T-helper 1 cell (primary cell): Measurements from ENCODE around the gene RNF123.
"Not testable (repeated sequence)": the region's sequence is repeated elsewhere in the genome, so short reads cannot be mapped to it uniquely, and the experiment has no call there.

Source experiments
- DNase-seq, 5 donors: peaks; one replicate each; pipeline ENCODE4 v3.0.0-alpha.2; 2012 to 2020

The RNF123 gene

DNA sequence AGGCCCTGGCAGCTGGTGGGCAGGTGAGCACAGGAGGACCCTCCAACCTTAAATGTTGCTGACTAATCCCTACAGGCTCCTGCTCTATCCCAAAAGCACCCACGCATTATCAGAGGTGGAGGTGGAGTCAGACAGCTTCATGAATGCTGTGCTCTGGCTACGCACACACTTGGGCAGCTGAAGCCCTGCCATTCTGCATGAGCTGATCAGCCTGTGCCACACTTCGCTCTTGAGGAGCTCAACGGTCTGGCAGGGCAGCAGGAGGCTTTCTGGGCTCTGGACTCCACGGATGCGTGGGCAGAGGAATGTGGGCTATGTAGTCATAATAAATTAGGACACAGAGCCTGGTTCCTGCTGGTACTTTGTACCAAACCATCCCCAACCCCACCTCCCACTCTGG lies 6.2 kb upstream of the RNF123 start:
- DNase-seq = no peak

DNA sequence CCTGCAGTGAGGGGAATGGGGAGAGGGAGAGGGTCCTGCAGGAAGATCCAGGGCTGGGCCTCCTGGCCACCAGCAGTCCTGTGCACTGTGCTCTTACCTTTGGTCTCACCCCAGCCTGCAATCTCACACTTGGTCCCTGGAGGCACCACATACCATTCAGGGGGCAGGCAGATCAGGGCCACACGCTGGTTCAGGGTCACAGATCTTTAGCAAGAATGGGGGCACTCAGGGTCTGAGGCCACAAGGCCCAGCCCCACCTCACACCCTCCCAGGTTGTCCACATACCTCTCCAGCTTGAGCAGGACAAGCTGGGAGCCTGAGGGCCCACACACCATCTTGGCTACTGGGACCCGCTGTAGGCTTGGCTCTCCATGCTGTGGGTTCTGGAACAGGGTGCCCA lies 4.9 kb upstream of the RNF123 start:
- not testable (repeated sequence) for DNase-seq

GRCh38 chr3:49685103-49685502 lies 4.3 kb upstream of the RNF123 start:
- not testable (repeated sequence) for DNase-seq

DNA sequence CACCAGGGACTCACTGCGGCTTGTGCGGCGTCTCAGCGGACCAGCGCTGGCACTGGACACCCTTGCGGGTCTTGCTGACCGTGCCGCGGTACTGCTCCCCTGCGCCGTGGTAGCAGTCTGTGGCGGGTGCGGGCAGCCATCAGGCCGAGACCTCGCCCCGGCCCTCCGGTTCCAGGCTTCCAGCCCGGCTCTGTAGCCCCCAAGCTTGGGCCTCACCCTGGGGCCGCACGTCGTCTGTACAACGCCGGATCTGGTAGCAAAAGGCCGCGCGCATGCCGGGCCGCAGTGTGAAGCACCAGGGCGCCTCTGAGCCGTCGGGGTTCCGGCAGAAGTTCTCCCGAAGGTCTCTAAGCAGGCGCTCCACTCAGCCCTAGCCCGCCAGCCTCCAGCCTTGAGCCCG lies 3.5 kb upstream of the RNF123 start:
- not testable (repeated sequence) for DNase-seq

- peak in 2 of 5 donors; percentile 17 to 31 for DNase-seq
Measured at GRCh38 chr3:49686346-49686745, 3.0 kb upstream of the RNF123 start.

GRCh38 chr3:49686769-49687423 lies 2.5 kb upstream of the RNF123 start:
- peak in 3 of 5 donors; percentile 24 to 32 (median 26) for DNase-seq

DNA sequence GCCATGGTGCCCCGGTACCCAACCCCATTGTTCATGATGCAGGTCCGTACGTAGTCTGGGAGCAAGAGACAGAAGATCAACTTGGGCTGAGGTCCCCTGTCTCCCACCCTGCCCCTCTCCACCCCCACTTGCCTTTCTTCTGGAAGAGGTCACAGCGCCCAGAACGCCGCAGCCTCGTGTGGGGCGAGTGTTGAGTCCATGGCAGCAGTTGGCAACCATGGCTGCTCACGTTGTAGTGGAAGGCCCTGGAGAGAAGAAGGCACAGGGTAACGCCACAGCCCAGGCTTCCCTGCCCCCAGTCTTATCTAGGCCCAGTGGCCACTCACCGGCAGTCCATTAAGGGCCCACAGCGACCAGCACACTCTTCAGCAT lies 1.9 kb upstream of the RNF123 start:
- not testable (repeated sequence) for DNase-seq

GRCh38 chr3:49688338-49689045 lies 865 bp upstream of the RNF123 start:
- not testable (repeated sequence) for DNase-seq

DNA sequence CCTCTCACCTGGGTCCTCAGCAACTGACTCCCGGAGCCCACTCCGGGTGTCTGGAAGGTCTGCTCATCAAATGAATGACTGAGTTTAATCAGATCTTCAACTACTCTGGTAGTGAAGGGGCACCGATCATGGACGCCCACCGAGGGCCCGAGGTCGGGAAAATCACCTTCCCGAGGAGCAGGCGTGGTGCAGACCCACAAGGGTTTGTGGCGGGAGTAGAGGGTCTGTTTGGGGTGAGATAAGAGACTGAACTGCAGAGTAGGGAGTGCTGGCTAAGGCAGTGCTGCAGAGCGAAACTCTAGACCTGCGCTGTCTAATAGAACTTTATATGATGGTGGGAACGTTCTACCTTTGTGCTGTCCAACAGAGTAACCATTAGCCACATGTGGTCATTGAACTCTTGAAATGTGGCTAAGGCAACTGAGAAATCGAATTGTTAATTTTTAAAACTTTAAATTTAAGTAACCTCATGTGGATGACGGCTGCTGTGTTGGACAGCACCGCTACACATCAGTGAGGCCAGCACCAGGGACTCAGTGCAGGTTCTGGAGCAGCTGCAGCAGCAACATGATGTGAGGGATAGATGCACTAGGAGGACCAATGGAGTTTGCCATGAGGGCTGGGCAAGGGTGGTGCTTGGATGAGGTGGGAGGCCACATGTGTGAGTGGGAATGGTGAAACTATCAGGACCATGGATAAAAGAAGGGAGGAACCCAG lies 709 bp downstream of the RNF123 start:
- DNase-seq = not testable (repeated sequence)

DNA sequence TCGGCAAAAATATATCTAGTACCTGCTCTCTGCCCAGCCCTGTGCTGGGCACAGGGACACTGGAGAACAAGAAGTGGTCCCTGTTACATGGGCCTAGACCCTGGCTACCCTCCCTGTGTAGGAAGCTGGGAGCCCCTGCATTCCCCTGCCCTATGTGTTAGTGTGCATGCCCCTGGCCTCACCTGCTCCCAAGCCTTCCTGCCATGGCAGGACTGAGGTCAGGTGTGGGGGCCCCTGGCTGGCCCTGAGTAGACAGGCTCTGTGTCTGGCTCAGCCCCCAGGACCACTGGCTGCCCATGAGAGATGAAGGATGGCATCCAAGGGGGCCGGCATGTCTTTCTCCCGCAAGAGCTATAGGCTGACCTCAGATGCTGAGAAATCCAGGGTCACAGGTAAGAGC lies 1.5 kb downstream of the RNF123 start:
- not testable (repeated sequence) for DNase-seq

GRCh38 chr3:49691481-49691880 lies 2.1 kb downstream of the RNF123 start:
- not testable (repeated sequence) for DNase-seq

DNA sequence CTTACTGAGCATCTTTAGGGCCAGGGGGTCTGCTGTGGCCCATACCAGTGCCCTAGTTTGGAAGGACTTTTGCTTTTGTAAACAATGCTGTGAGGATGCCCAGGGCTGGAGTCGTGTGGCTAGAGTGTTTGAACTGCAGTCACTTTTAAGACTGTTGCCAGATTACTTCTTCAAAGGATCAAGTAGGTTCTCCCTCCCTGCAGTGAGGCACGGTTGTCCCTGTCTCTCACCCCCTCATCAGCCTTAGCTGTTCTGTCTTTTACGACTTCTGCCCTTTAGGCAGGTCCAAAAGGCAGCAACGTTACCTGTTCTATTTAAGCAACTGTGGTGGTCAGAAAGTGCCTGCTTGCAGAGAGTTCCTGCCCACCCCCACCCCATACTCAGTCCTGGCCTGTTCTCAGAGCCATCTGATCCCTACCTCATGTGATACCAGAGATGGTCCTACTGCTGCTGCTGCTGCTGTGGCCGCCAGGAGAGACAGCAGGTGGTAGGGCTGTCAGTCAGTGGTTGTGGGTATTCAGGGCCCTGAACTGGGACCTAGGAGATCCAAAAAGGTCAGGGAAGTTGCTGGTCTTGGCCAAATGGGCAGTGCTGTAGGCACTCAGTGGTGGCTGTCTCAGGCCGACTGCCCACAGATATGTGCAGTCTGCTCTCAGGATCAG lies 5.2 kb downstream of the RNF123 start:
- DNase-seq = not testable (repeated sequence)

DNA sequence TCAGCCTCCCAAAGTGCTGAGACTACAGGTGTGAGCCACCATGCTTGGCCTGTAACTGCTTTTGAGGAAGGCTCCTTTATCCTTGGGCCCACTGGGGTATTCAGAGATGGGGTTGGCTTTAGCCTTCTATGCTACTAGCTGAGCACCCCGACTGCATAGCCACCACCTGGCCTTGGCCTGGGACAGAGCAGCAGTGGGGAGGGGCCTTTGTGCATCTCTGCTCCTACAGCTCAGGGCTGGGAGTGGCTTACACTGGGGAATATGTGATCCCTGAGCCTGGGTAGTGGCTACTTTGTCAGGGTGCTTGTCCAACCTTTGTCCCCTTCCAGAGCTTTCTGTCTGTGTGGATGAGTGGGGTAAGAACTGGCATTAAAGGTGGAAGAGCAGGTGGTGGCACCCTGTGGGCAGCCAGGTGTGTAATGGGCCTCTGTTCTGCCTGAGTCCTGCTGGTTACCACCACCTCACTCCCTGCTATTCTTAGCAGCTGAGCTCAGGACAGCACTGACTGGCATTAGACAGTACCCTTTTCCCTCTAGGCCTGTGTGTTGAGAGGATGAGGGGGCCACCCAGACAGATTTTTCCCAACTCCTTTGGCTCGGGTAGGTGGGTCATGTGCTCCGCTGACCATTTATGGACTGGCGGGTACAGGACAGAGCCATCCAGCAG lies 6.1 kb downstream of the RNF123 start:
- DNase-seq = not testable (repeated sequence)

DNA sequence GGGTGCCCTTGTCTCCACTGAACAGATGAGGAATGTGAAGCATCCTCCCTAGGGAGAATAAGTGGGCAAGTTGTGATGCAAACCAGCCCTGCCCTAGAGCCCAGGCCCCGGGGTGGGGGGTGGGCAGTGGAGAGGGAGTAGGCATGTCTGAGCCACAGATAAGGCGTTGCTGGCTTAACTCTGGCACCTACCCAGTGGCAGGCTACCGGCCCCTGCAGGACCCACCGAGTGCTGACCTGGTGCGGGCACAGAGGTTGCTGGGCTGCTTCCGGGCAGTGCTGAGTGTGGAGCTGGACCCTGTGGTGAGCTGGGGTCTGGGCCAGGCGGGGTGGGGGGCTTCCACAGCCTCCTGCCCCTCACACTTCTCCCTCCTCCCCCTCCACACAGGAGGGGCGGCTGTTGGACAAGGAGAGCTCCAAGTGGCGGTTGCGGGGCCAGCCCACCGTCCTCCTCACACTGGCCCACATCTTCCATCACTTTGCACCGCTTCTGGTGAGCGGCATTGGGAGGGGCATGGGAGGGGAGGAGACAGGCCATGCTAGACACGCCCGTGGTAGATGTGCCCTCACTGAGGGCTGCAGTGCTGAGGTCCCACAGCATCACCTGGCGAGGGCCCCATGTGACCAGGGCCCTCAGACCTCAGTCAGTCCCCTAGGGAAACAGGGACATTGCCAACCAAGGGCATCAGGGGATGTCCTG lies 10.1 kb downstream of the RNF123 start:
- DNase-seq = no peak

DNA sequence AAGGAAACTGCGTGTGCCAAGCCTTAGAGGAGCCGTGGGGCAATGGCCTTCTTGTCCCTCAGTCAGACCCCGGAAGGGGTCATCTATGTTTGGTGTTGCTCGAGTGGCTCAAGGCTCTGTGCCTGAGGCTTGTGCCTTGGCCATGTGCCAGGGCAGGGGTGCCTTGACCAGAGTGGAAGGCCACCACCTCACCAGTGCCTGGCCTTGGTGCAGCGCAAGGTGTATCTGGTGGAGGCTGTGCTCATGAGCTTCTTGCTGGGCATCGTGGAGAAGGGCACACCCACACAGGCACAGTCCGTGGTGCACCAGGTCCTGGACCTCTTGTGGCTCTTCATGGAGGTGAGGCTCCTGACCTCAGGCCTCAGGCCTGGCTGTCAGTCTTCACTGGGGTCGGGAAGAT lies 10.7 kb downstream of the RNF123 start:
- no peak for DNase-seq

DNA sequence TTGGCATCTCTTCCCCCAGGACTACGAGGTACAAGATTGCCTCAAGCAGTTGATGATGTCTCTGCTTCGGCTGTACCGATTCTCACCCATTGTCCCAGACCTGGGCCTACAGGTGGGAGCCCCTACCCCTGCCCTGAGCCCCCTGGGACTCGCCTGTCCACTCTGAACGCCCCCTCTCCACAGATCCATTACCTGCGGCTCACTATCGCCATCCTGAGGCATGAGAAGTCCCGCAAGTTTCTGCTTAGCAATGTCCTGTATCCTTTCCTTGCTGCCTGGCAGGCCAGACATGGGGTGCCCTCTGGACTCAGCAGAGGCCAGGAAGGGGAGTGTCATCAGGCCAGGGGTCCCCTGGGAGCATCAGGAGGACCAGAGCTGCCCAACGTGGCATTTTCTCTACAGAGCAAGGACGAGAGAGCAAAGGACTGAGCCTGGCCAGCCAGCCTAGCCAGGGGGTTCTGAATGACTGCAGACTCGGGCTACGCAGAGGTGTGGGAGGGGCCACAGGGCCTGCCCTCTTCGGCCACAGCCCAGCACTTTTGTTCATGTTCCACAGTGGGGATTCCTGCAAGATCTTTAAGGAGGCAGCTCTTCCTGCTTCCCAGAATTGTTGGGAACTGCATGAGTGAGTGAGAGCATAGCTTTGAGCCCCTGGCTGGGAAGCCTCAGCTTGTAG lies 11.2 kb downstream of the RNF123 start:
- DNase-seq = no peak

DNA sequence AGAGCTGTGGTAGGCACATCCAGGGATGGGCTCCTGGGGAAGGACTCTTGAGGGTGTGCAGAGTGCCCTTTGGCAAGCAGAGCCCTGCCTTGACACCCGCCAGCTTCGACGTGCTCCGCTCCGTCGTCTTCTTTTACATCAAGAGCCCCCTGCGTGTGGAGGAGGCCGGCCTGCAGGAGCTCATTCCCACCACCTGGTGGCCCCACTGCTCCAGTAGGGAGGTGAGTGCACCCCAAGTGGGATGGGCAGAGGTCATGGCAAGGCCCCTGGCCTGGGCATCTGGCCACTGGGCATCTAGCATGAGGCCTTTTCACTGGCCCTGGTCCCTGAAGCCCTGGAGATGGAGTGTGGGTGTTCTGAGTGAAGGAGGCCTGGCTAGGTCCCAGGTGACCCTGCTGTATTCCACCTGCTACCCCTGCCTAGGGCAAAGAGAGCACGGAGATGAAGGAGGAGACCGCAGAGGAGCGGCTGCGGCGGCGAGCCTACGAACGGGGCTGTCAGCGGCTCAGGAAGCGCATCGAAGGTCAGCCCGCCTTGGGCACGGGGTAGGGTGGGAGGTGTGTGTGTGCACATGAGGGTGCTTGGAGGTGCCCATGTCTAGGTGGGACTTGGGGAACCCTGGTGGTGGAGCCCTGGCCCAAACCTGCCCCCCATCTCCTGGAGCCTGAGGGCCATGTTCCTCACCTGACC lies 12.2 kb downstream of the RNF123 start:
- no peak for DNase-seq

- DNase-seq = no peak
Measured at GRCh38 chr3:49702672-49703071, 13.3 kb downstream of the RNF123 start.

DNA sequence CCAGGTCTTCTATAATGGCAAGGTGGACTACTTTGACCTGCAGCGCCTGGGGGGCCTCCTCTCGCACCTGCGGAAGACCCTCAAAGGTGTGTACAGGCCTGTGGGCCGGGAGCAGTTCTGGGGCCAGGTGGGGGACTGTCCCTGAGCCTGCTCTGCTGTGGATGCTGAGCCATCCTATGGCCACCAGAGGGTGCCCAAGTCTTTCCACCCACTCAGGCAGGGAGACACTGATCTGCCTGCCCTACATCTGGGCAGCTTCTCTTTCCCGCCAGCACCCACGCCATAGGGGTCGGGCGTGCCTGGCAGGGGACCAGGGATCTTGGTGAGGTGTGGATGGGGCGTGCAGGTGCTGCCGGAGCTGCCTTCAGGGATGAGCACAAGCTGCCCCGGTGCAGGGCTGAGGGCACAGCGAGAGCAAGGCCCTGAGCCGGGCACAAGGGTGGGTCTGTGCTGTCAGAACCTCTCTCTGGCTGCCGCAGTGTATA lies 14.1 kb downstream of the RNF123 start:
- peak in 4 of 5 donors; percentile 33 to 66 (median 51) for DNase-seq

GRCh38 chr3:49703956-49704355 lies 14.6 kb downstream of the RNF123 start:
- no peak for DNase-seq

GRCh38 chr3:49704629-49705028 lies 15.3 kb downstream of the RNF123 start:
- no peak for DNase-seq
